ENCODE results near the gene TNIK. TPM values are rescaled to one million over a fixed set of nuclear protein-coding genes. Genes with fewer than 3 reads are reported as not detected.

The TNIK gene
- total and polyA plus RNA-seq, 2 of the 13 experiments (the other 11 are each of a cell fraction or from before 2014, with no cell fraction given) = 0.15 to 0.22 TPM

DNA sequence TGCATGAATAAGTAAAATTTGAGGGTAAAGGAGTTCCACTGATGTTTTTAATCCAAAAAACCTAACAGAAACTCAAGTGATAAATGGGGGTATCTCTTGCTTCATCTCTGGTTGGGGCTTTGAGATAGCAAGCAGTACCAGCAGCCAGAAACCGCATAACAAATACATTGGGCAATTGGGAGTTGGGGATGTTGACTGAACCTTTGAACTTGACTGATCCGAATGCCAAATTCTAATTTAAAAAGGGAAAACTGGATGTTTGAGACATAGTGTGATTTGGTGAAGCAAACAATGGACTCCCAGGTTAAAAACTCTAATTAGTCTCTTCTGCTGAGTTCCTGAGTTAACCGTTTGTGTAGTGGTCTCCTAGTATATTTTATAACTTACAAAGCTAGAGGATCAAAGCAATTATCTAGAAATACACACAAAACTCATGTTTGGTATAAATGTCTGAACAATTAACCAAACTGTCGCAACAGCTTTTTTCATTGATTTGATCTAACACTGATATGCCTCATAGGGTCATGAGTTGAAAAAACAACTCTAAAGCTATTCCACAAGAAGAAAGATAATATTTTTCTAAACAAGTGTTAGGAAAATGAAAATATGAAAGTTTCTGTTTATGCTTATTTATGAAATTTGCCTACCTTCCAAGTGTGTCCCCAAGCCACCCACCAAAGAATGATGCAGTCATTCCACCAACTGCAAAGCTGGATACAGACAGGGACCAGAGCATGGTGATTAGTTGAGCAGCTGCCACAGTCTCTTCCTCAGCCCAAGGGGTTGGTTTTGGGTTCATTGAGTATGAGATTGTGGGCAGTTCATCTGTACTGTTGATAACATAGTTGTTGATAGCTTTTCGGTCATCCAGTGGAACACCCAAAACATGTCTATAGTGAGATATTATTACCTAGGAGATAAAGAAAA, 446.1 kb downstream of the TNIK start (continued):
- TF ChIP-seq, protein P1, sequence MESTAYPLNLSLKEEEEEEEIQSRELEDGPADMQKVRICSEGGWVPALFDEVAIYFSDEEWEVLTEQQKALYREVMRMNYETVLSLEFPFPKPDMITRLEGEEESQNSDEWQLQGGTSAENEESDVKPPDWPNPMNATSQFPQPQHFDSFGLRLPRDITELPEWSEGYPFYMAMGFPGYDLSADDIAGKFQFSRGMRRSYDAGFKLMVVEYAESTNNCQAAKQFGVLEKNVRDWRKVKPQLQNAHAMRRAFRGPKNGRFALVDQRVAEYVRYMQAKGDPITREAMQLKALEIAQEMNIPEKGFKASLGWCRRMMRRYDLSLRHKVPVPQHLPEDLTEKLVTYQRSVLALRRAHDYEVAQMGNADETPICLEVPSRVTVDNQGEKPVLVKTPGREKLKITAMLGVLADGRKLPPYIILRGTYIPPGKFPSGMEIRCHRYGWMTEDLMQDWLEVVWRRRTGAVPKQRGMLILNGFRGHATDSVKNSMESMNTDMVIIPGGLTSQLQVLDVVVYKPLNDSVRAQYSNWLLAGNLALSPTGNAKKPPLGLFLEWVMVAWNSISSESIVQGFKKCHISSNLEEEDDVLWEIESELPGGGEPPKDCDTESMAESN (CRISPR knock-in tag; conservative IDR thresholded peaks at IDR 0.05) = 0 out of 2 replicates have a peak, but pooled peaks have one; percentile 31
- peak; percentile 82 for TF ChIP-seq RXRB (CRISPR knock-in tag; IDR thresholded peaks at IDR 0.05; ENCODE audit: borderline replicate concordance)
- TF ChIP-seq, protein P2, sequence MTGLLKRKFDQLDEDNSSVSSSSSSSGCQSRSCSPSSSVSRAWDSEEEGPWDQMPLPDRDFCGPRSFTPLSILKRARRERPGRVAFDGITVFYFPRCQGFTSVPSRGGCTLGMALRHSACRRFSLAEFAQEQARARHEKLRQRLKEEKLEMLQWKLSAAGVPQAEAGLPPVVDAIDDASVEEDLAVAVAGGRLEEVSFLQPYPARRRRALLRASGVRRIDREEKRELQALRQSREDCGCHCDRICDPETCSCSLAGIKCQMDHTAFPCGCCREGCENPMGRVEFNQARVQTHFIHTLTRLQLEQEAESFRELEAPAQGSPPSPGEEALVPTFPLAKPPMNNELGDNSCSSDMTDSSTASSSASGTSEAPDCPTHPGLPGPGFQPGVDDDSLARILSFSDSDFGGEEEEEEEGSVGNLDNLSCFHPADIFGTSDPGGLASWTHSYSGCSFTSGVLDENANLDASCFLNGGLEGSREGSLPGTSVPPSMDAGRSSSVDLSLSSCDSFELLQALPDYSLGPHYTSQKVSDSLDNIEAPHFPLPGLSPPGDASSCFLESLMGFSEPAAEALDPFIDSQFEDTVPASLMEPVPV (CRISPR knock-in tag; IDR thresholded peaks at IDR 0.05) = 0 out of 2 replicates have a peak, but pooled peaks have one; percentile 48
- no peak for TF ChIP-seq TSC22D2 (CRISPR knock-in tag; IDR thresholded peaks at IDR 0.05; ENCODE audit: borderline replicate concordance)
- TF ChIP-seq, protein P3, sequence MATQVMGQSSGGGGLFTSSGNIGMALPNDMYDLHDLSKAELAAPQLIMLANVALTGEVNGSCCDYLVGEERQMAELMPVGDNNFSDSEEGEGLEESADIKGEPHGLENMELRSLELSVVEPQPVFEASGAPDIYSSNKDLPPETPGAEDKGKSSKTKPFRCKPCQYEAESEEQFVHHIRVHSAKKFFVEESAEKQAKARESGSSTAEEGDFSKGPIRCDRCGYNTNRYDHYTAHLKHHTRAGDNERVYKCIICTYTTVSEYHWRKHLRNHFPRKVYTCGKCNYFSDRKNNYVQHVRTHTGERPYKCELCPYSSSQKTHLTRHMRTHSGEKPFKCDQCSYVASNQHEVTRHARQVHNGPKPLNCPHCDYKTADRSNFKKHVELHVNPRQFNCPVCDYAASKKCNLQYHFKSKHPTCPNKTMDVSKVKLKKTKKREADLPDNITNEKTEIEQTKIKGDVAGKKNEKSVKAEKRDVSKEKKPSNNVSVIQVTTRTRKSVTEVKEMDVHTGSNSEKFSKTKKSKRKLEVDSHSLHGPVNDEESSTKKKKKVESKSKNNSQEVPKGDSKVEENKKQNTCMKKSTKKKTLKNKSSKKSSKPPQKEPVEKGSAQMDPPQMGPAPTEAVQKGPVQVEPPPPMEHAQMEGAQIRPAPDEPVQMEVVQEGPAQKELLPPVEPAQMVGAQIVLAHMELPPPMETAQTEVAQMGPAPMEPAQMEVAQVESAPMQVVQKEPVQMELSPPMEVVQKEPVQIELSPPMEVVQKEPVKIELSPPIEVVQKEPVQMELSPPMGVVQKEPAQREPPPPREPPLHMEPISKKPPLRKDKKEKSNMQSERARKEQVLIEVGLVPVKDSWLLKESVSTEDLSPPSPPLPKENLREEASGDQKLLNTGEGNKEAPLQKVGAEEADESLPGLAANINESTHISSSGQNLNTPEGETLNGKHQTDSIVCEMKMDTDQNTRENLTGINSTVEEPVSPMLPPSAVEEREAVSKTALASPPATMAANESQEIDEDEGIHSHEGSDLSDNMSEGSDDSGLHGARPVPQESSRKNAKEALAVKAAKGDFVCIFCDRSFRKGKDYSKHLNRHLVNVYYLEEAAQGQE (IDR thresholded peaks at IDR 0.05; ENCODE audit: borderline replicate concordance in 1 of 2, low read depth in 1 of 2, low read length in 2 of 2) = peak in 1 of 2 experiments; percentile 62; a peak in 1 of 4 replicates
- no peak for TF ChIP-seq ADNP (CRISPR knock-in tag; IDR thresholded peaks at IDR 0.05)
- no peak for TF ChIP-seq NFE2L2 (IDR thresholded peaks at IDR 0.05; ENCODE audit: low read length)
- TF ChIP-seq IKZF4 (CRISPR knock-in tag; IDR thresholded peaks at IDR 0.05; ENCODE audit: borderline replicate concordance, low read depth, not compliant biosample characterization) = no peak
- TF ChIP-seq HOXA3 (CRISPR knock-in tag; IDR thresholded peaks at IDR 0.05) = peak; percentile 75; the same call in 1 of the 2 replicates
- TF ChIP-seq ZNF136 (CRISPR knock-in tag; IDR thresholded peaks at IDR 0.05; ENCODE audit: low read depth) = no peak
- no peak for TF ChIP-seq ZNF557 (CRISPR knock-in tag; IDR thresholded peaks at IDR 0.05)
- no peak for TF ChIP-seq ETV6 (CRISPR knock-in tag; conservative IDR thresholded peaks at IDR 0.05)
- TF ChIP-seq IKZF1 (IDR thresholded peaks at IDR 0.05) = no peak
- TF ChIP-seq MED13 (CRISPR knock-in tag; IDR thresholded peaks at IDR 0.05) = peak; percentile 94
- no peak for TF ChIP-seq KAT2B (IDR thresholded peaks at IDR 0.05; ENCODE audit: borderline replicate concordance, low read depth, low read length)
- TF ChIP-seq, protein P4, sequence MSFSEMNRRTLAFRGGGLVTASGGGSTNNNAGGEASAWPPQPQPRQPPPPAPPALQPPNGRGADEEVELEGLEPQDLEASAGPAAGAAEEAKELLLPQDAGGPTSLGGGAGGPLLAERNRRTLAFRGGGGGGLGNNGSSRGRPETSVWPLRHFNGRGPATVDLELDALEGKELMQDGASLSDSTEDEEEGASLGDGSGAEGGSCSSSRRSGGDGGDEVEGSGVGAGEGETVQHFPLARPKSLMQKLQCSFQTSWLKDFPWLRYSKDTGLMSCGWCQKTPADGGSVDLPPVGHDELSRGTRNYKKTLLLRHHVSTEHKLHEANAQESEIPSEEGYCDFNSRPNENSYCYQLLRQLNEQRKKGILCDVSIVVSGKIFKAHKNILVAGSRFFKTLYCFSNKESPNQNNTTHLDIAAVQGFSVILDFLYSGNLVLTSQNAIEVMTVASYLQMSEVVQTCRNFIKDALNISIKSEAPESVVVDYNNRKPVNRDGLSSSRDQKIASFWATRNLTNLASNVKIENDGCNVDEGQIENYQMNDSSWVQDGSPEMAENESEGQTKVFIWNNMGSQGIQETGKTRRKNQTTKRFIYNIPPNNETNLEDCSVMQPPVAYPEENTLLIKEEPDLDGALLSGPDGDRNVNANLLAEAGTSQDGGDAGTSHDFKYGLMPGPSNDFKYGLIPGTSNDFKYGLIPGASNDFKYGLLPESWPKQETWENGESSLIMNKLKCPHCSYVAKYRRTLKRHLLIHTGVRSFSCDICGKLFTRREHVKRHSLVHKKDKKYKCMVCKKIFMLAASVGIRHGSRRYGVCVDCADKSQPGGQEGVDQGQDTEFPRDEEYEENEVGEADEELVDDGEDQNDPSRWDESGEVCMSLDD (CRISPR knock-in tag; IDR thresholded peaks at IDR 0.05; ENCODE audit: borderline replicate concordance) = peak; percentile 71; the same call in 1 of the 2 replicates

Data from HepG2 (cell line).